Panc1 (cell line): Measurements from ENCODE around the gene C11orf42. TPM values are rescaled to one million over a fixed set of nuclear protein-coding genes. Genes with fewer than 3 reads are reported as not detected.

Experiments
- ATAC-seq: fragments of 200-7000 bp; cut with Tn5 transposase; 2 replicates; pipeline ENCODE4 v1.9.1; 2020; ENCODE audit warnings: mild to moderate bottlenecking, moderate library complexity
- BruUV-seq: library from RNA; stranded (reverse); fragments of 400-500 nt; replicated peaks from 2 replicates; lab custom pipeline; 2021; lab: Mats Ljungman, UMichigan
- CTCF ChIA-PET: fragments of 300-600 bp; sonication (Branson Sonifier 250); formaldehyde crosslinking; loops from one replicate; lab custom pipeline; 2022; ENCODE audit warnings: antibody characterized with exemption; lab: Charles Lee
- POLR2A ChIA-PET: fragments of 300-600 bp; sonication (Branson Sonifier 250); formaldehyde crosslinking; loops from one replicate; lab custom pipeline; 2022; ENCODE audit warnings: antibody characterized with exemption; lab: Charles Lee
- DNase-seq: peaks from one replicate; pipeline ENCODE4 v3.0.0-alpha.2; 2010; ENCODE audit warnings: low read depth, low spot score
- H3K27ac ChIP-seq: 2 replicates; pipeline ENCODE4 v1.5.1; 2011; ENCODE audit warnings: mild to moderate bottlenecking, low read length, inconsistent platforms
- H3K27me3 ChIP-seq: fragments of 200-500 bp; sonication (Bioruptor generic); 2 replicates; pipeline ENCODE4 v1.6.0; 2014; ENCODE audit warnings: low read length, inconsistent platforms; ENCODE audit not compliant: control insufficient read depth, insufficient read depth
- H3K36me3 ChIP-seq: fragments of 200-500 bp; sonication (Bioruptor generic); 2 replicates; pipeline ENCODE4 v1.5.1; 2014; ENCODE audit warnings: inconsistent platforms, mild to moderate bottlenecking, low read length, moderate library complexity; ENCODE audit not compliant: control insufficient read depth, insufficient read depth
- H3K4me1 ChIP-seq: 2 replicates; pipeline ENCODE4 v1.5.1; 2011; ENCODE audit warnings: inconsistent platforms, mild to moderate bottlenecking, low read length, moderate library complexity; ENCODE audit not compliant: control insufficient read depth, insufficient read depth
- H3K4me3 ChIP-seq, 2 experiments: 2 replicates each; pipeline ENCODE4 v1.5.1; 2011 to 2012; ENCODE audit warnings: low read depth in 2 of 2, low read length in 2 of 2, mild to moderate bottlenecking in 2 of 2, inconsistent platforms in 1 of 2, moderate library complexity in 1 of 2
- H3K9me3 ChIP-seq: fragments of 200-500 bp; sonication (Bioruptor generic); 2 replicates; pipeline ENCODE4 v1.5.1; 2014; ENCODE audit warnings: low read depth, mild to moderate bottlenecking, inconsistent platforms, low read length, moderate library complexity; ENCODE audit not compliant: control insufficient read depth, insufficient read depth
- CTCF ChIP-seq: fragments of 450-650 bp; IDR thresholded peaks from 2 replicates; pipeline ENCODE4 v1.5.1; 2017; ENCODE audit warnings: mild to moderate bottlenecking
- POLR2AphosphoS5 ChIP-seq: IDR thresholded peaks from 2 replicates; pipeline ENCODE4 v1.6.1; 2012; ENCODE audit warnings: mild to moderate bottlenecking, low read depth, low read length, moderate library complexity
- REST ChIP-seq, 2 experiments: IDR thresholded peaks; 2 replicates each; pipeline ENCODE4 v1.6.1; 2011 to 2012; ENCODE audit warnings: low read depth in 2 of 2, control low read depth in 1 of 2, low read length in 1 of 2, mild to moderate bottlenecking in 1 of 2, moderate library complexity in 1 of 2; ENCODE audit not compliant: insufficient read depth in 1 of 2
- SIN3A ChIP-seq: IDR thresholded peaks from 2 replicates; pipeline ENCODE4 v1.6.1; 2012; ENCODE audit warnings: low read depth, mild to moderate bottlenecking, low read length, moderate library complexity, borderline replicate concordance; ENCODE audit not compliant: insufficient read depth
- TCF7L2 ChIP-seq: IDR thresholded peaks from 2 replicates; pipeline ENCODE4 v1.6.1; 2011; ENCODE audit warnings: mild to moderate bottlenecking, low read depth, low read length, inconsistent platforms
- in situ Hi-C: cut with HindIII; loops from 2 replicates; pipeline ENCODE4 v1.10.0; 2016; ENCODE audit warnings: low sequenced_read_pairs, low pct_unique_long_range_greater_than_20kb
- intact Hi-C: fragments of 100-400 bp; cut with micrococcal nuclease; formaldehyde crosslinking; loops from one replicate; pipeline ENCODE4 v1.10.0; 2022; ENCODE audit not compliant: unreplicated experiment
- total RNA-seq: library from RNA; stranded (reverse); gene quantifications from one replicate; pipeline ENCODE4 v1.2.1, GENCODE V29; 2021; ENCODE audit not compliant: unreplicated experiment

The C11orf42 gene
- total RNA-seq, 1 experiment from 2014 or later: not detected

GRCh38 chr11:6253197-6253596, 47.8 kb downstream of the C11orf42 start:
- no TSS peak for BruUV-seq
- ATAC-seq (no peak), DNase-seq (no peak)
- H3K4me3 ChIP-seq: no peak overlapping the region
- H3K27ac ChIP-seq: no peak overlapping the region
- TF ChIP-seq POLR2AphosphoS5: no peak
- TF ChIP-seq REST (IDR thresholded peaks at IDR 0.05; ENCODE audit: insufficient read depth in 1 of 2, low read depth in 2 of 2, low read length in 1 of 2): no peak
- TF ChIP-seq CTCF: no peak
- TF ChIP-seq TCF7L2: no peak
- TF ChIP-seq SIN3A: no peak
- peaks cover 30% of the 10 kb centered on the region for H3K27me3 ChIP-seq
- H3K36me3 ChIP-seq: no peaks in the 10 kb centered on the region
- in situ Hi-C loops (no loop called here), intact Hi-C loops (no loop called here)
- ChIA-PET CTCF (interaction anchor here (0.7 to 4.0 kb wide), 2 partner anchors 67 to 110 kb away, joined by 3 to 56 read pairs; no protein-coding TSS in a partner anchor), POLR2A (no interaction called here)
- H3K4me1 ChIP-seq: no peaks in the 10 kb centered on the region
- no peaks in the 10 kb centered on the region for H3K9me3 ChIP-seq

GRCh38 chr11:6258141-6258540, 52.8 kb downstream of the C11orf42 start:
- CTCF ChIA-PET: interaction anchor here (0.6 kb wide), 1 partner anchor 136 kb away, joined by 3 read pairs; no protein-coding TSS in a partner anchor
- intact Hi-C loops: no loop called here
- no peaks in the 10 kb centered on the region for H3K9me3 ChIP-seq
- no peak overlapping the region for H3K4me3 ChIP-seq
- no peak overlapping the region for H3K27ac ChIP-seq
- no TSS peak for BruUV-seq
- POLR2A ChIA-PET: no interaction called here
- ATAC-seq: no peak
- no peaks in the 10 kb centered on the region for H3K36me3 ChIP-seq
- H3K4me1 ChIP-seq: 0 out of 2 replicates have a peak, but pooled peaks cover 3% of the 10 kb centered on the region
- TF ChIP-seq TCF7L2 (no peak), REST (IDR thresholded peaks at IDR 0.05; ENCODE audit: insufficient read depth in 1 of 2, low read depth in 2 of 2, low read length in 1 of 2) (no peak), CTCF (no peak), POLR2AphosphoS5 (no peak), SIN3A (no peak)
- H3K27me3 ChIP-seq: peaks cover 72% of the 10 kb centered on the region
- no peak for DNase-seq
- in situ Hi-C loops: no loop called here
